ENCODE data around the gene EIF3K.

DNA sequence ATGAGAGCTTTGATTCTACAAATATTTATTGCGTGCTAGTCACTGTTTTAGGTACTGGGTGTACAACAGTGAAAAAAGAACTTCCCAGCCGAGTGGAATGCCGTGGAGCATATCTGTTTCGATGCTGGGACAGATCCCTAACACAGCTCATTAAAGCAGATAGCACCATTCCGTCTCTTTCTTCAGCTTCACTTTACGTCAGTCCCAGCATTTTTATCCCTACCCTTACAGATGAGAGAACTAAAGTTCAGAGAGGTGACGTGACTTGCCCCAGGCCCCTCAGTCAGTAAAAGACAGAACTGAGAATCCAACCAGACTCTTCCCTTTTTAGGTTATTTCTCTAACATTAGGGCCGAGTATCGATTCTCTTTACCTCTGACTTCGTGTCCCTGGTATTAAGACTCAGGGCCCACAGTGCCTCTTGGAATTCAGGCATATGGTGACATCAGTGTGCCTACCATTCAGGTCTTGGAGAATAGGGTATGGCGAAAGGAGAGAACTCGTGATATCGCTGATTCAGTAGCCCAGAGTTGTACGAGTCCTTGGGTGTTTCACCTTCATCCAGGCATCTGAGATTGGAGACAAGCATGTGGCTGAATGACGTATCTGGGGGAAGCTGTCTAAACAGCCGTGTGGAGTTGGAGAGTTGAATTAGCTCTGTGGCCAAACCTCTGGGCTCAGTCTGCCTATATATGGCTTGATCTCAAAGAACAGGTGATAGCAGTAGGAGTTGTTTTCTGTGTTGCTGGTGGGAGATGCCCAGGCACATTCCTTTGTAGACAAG, 55.6 kb downstream of the EIF3K start:
- no peak for TF ChIP-seq GATA2 (IDR thresholded peaks at IDR 0.05; ENCODE audit: low read depth, low read length)
- TF ChIP-seq GATA3 (IDR thresholded peaks at IDR 0.05; ENCODE audit: low read depth, low read length): no peak
